Left ventricle myocardium inferior (tissue), 1 donor: ENCODE data around the gene BCAS1. TPM values are rescaled to one million over a fixed set of nuclear protein-coding genes. Genes with fewer than 3 reads are reported as not detected.

Source experiments
- DNase-seq: peaks from one replicate; pipeline ENCODE4 v3.0.0-alpha.2; 2020
- H3K27ac ChIP-seq: fragments of 200-600 bp; replicated peaks from 2 replicates; pipeline ENCODE4 v1.8.0; 2021
- H3K27me3 ChIP-seq: fragments of 200-600 bp; 2 replicates; pipeline ENCODE4 v1.8.0; 2021; ENCODE audit warnings: low read depth
- H3K36me3 ChIP-seq: fragments of 200-600 bp; 2 replicates; pipeline ENCODE4 v1.8.0; 2021
- H3K4me1 ChIP-seq: fragments of 200-600 bp; 2 replicates; pipeline ENCODE4 v1.8.0; 2021
- H3K4me3 ChIP-seq: fragments of 200-600 bp; 2 replicates; pipeline ENCODE4 v1.8.0; 2021; ENCODE audit warnings: mild to moderate bottlenecking, moderate library complexity
- H3K9me3 ChIP-seq: fragments of 200-600 bp; replicated peaks from 2 replicates; pipeline ENCODE4 v1.8.0; 2021
- CTCF ChIP-seq: fragments of 200-600 bp; IDR thresholded peaks from 2 replicates; pipeline ENCODE4 v1.8.0; 2021; ENCODE audit warnings: antibody characterized with exemption, mild to moderate bottlenecking, borderline replicate concordance
- intact Hi-C: fragments of 100-400 bp; cut with micrococcal nuclease; formaldehyde crosslinking; loops from one replicate; pipeline ENCODE4 v1.11.0; 2022
- total RNA-seq: library from RNA; stranded (reverse); fragmentation: NEBNext Ultra II Directional; extraction: Animal tissue kit (Norgen Biotek cat#: 25700); gene quantifications from one replicate; pipeline ENCODE4 v1.2.1, GENCODE V29; 2021
- donor health status: DM: no; HTN: yes; CAD: no; lungs with severe emphysema.

Gene BCAS1
- total RNA-seq, 1 donor from 2014 or later, result not detected

- DNase-seq, result no peak
- intact Hi-C loops, result no loop called here
- Histone ChIP-seq H3K27me3 (no peaks in the 10 kb centered on the region), H3K4me3 (no peak overlapping the region), H3K27ac (no peak overlapping the region), H3K4me1 (peaks cover 12% of the 10 kb centered on the region), H3K36me3 (no peaks in the 10 kb centered on the region), H3K9me3 (no peaks in the 10 kb centered on the region)
- no peak for TF ChIP-seq CTCF
These were observed 105.7 kb downstream of the BCAS1 start for GRCh38 chr20:53964501-53965253.

- H3K4me1 ChIP-seq, result peaks cover 13% of the 10 kb centered on the region
- no peak for TF ChIP-seq CTCF
- intact Hi-C loops, result no loop called here
- H3K36me3 ChIP-seq, result no peaks in the 10 kb centered on the region
- DNase-seq, result no peak
- H3K27me3 ChIP-seq, result peaks cover 5% of the 10 kb centered on the region
- H3K4me3 ChIP-seq, result no peak overlapping the region
- H3K9me3 ChIP-seq, result no peaks in the 10 kb centered on the region
- no peak overlapping the region for H3K27ac ChIP-seq
These were observed 106.3 kb downstream of the BCAS1 start for GRCh38 chr20:53964067-53964466.

DNA sequence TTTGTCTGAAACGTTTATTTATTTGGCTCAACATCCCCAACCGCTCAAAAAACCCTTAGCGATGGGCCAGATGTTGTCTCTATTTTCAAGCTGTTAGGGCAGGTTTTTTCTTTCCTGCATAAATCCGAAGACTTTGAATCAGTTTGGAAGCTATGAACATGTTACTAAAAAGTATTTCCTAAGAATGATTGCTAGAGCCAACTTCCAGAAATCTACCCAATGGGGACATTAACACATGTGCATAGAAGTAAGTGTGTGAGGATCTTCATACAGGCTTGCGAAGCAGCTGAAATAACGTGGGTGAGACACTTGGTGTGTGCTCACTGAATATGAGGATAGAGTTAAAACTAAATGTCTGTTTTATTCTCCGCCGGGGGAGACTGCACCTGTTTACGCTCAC lies 106.8 kb downstream of the BCAS1 start:
- no peaks in the 10 kb centered on the region for H3K9me3 ChIP-seq
- H3K36me3 ChIP-seq, result no peaks in the 10 kb centered on the region
- intact Hi-C loops, result no loop called here
- TF ChIP-seq CTCF, result no peak
- H3K27ac ChIP-seq, result no peak overlapping the region
- DNase-seq, result no peak
- peaks cover 8% of the 10 kb centered on the region for H3K27me3 ChIP-seq
- H3K4me1 ChIP-seq, result peaks cover 13% of the 10 kb centered on the region
- H3K4me3 ChIP-seq, result no peak overlapping the region

GRCh38 chr20:53962388-53962787 lies 108.0 kb downstream of the BCAS1 start:
- DNase-seq, result no peak
- H3K4me3 ChIP-seq, result no peak overlapping the region
- no peaks in the 10 kb centered on the region for H3K9me3 ChIP-seq
- TF ChIP-seq CTCF, result no peak
- H3K36me3 ChIP-seq, result no peaks in the 10 kb centered on the region
- no peak overlapping the region for H3K27ac ChIP-seq
- H3K4me1 ChIP-seq, result peaks cover 13% of the 10 kb centered on the region
- intact Hi-C loops, result no loop called here
- H3K27me3 ChIP-seq, result peaks cover 8% of the 10 kb centered on the region

- no peak for TF ChIP-seq CTCF
- DNase-seq, result no peak
- no peak overlapping the region for H3K4me3 ChIP-seq
- peaks cover 8% of the 10 kb centered on the region for H3K27me3 ChIP-seq
- intact Hi-C loops, result no loop called here
- peaks cover 13% of the 10 kb centered on the region for H3K4me1 ChIP-seq
- no peaks in the 10 kb centered on the region for H3K9me3 ChIP-seq
- H3K27ac ChIP-seq, result no peak overlapping the region
- H3K36me3 ChIP-seq, result no peaks in the 10 kb centered on the region
These were observed 108.9 kb downstream of the BCAS1 start for GRCh38 chr20:53961527-53961926.
